Suprapubic skin (tissue), 3 donors: ENCODE measurements around the gene SERF2.

Experiments used
- CTCF ChIP-seq, 2 donors: fragments of 200-600 bp in 1 of 2; fragments of 450-650 bp in 1 of 2; sonication (generic) in 1 of 2; IDR thresholded peaks; one replicate each; pipeline ENCODE4 v1.5.1; 2016 to 2019; ENCODE audit warnings: antibody characterized with exemption in 2 of 2, mild to moderate bottlenecking in 1 of 2, moderate library complexity in 1 of 2
- EP300 ChIP-seq: sonication (generic); formaldehyde crosslinking; IDR thresholded peaks from one replicate; pipeline ENCODE4 v1.6.1; 2017; ENCODE audit warnings: antibody characterized with exemption
- POLR2A ChIP-seq, 2 donors: fragments of 450-650 bp; IDR thresholded peaks; one replicate each; pipeline ENCODE4 v1.6.1; 2017; ENCODE audit warnings: antibody characterized with exemption in 2 of 2, mild to moderate bottlenecking in 2 of 2, moderate library complexity in 2 of 2

- no peak for TF ChIP-seq POLR2A (IDR thresholded peaks at IDR 0.05)
- TF ChIP-seq EP300: no peak
- no peak for TF ChIP-seq CTCF (IDR thresholded peaks at IDR 0.05)
These were observed 33.9 kb downstream of the SERF2 start for GRCh38 chr15:43826029-43826507.
